ENCODE results near the gene THSD4.

Gene THSD4

GRCh38 chr15:71627188-71627587, 511.9 kb downstream of the THSD4 start:
- Histone ChIP-seq H3K9ac (ENCODE audit: low read depth, low read length) (no peak overlapping the region), H3K4me3 (ENCODE audit: low read length) (no peak overlapping the region), H3K4me2 (ENCODE audit: low read length) (no peak overlapping the region), H3K36me3 (ENCODE audit: insufficient read depth, low read length) (no peaks in the 10 kb centered on the region), H3K27me3 (ENCODE audit: control insufficient read depth, insufficient read depth, low read length) (no peaks in the 10 kb centered on the region), H3K4me1 (ENCODE audit: control insufficient read depth, insufficient read depth, low read length) (no peaks in the 10 kb centered on the region), H3K9me3 (replicated peaks; ENCODE audit: low read length) (no peaks in the 10 kb centered on the region)

GRCh38 chr15:71627604-71628003, 512.3 kb downstream of the THSD4 start:
- Histone ChIP-seq H3K4me1 (ENCODE audit: control insufficient read depth, insufficient read depth, low read length) (no peaks in the 10 kb centered on the region), H3K27me3 (ENCODE audit: control insufficient read depth, insufficient read depth, low read length) (no peaks in the 10 kb centered on the region), H3K9ac (ENCODE audit: low read depth, low read length) (no peak overlapping the region), H3K4me2 (ENCODE audit: low read length) (no peak overlapping the region), H3K9me3 (replicated peaks; ENCODE audit: low read length) (no peaks in the 10 kb centered on the region), H3K4me3 (ENCODE audit: low read length) (no peak overlapping the region), H3K36me3 (ENCODE audit: insufficient read depth, low read length) (no peaks in the 10 kb centered on the region)

GRCh38 chr15:71628988-71629770, 513.9 kb downstream of the THSD4 start:
- Histone ChIP-seq H3K27me3 (ENCODE audit: control insufficient read depth, insufficient read depth, low read length) (no peaks in the 10 kb centered on the region), H3K4me3 (ENCODE audit: low read length) (no peak overlapping the region), H3K4me2 (ENCODE audit: low read length) (no peak overlapping the region), H3K4me1 (ENCODE audit: control insufficient read depth, insufficient read depth, low read length) (no peaks in the 10 kb centered on the region), H3K9me3 (replicated peaks; ENCODE audit: low read length) (no peaks in the 10 kb centered on the region), H3K36me3 (ENCODE audit: insufficient read depth, low read length) (no peaks in the 10 kb centered on the region), H3K9ac (ENCODE audit: low read depth, low read length) (no peak overlapping the region)

- no peak overlapping the region for H3K9ac ChIP-seq (ENCODE audit: low read depth, low read length)
- no peaks in the 10 kb centered on the region for H3K4me1 ChIP-seq (ENCODE audit: control insufficient read depth, insufficient read depth, low read length)
- H3K36me3 ChIP-seq (ENCODE audit: insufficient read depth, low read length) = no peaks in the 10 kb centered on the region
- no peaks in the 10 kb centered on the region for H3K27me3 ChIP-seq (ENCODE audit: control insufficient read depth, insufficient read depth, low read length)
- no peak overlapping the region for H3K4me3 ChIP-seq (ENCODE audit: low read length)
- H3K9me3 ChIP-seq (replicated peaks; ENCODE audit: low read length) = no peaks in the 10 kb centered on the region
- no peak overlapping the region for H3K4me2 ChIP-seq (ENCODE audit: low read length)
Observed at GRCh38 chr15:71629781-71630474, 514.7 kb downstream of the THSD4 start.

- Histone ChIP-seq H3K9me3 (replicated peaks; ENCODE audit: low read length) (no peaks in the 10 kb centered on the region), H3K9ac (ENCODE audit: low read depth, low read length) (no peak overlapping the region), H3K4me1 (ENCODE audit: control insufficient read depth, insufficient read depth, low read length) (no peaks in the 10 kb centered on the region), H3K4me3 (ENCODE audit: low read length) (no peak overlapping the region), H3K36me3 (ENCODE audit: insufficient read depth, low read length) (no peaks in the 10 kb centered on the region), H3K4me2 (ENCODE audit: low read length) (no peak overlapping the region), H3K27me3 (ENCODE audit: control insufficient read depth, insufficient read depth, low read length) (no peaks in the 10 kb centered on the region)
Observed at GRCh38 chr15:71630475-71630809, 515.2 kb downstream of the THSD4 start.

GRCh38 chr15:71632576-71633195, 517.4 kb downstream of the THSD4 start:
- Histone ChIP-seq H3K9ac (ENCODE audit: low read depth, low read length) (no peak overlapping the region), H3K27me3 (ENCODE audit: control insufficient read depth, insufficient read depth, low read length) (no peaks in the 10 kb centered on the region), H3K4me3 (ENCODE audit: low read length) (no peak overlapping the region), H3K4me1 (ENCODE audit: control insufficient read depth, insufficient read depth, low read length) (no peaks in the 10 kb centered on the region), H3K36me3 (ENCODE audit: insufficient read depth, low read length) (no peaks in the 10 kb centered on the region), H3K9me3 (replicated peaks; ENCODE audit: low read length) (no peaks in the 10 kb centered on the region), H3K4me2 (ENCODE audit: low read length) (no peak overlapping the region)

- Histone ChIP-seq H3K4me2 (ENCODE audit: low read length) (no peak overlapping the region), H3K4me1 (ENCODE audit: control insufficient read depth, insufficient read depth, low read length) (peaks cover 5% of the 10 kb centered on the region), H3K9me3 (replicated peaks; ENCODE audit: low read length) (no peaks in the 10 kb centered on the region), H3K4me3 (ENCODE audit: low read length) (no peak overlapping the region), H3K27me3 (ENCODE audit: control insufficient read depth, insufficient read depth, low read length) (no peaks in the 10 kb centered on the region), H3K36me3 (ENCODE audit: insufficient read depth, low read length) (no peaks in the 10 kb centered on the region), H3K9ac (ENCODE audit: low read depth, low read length) (no peak overlapping the region)
Observed at GRCh38 chr15:71634820-71635560, 519.7 kb downstream of the THSD4 start.

- Histone ChIP-seq H3K9ac (ENCODE audit: low read depth, low read length) (no peak overlapping the region), H3K4me2 (ENCODE audit: low read length) (no peak overlapping the region), H3K4me1 (ENCODE audit: control insufficient read depth, insufficient read depth, low read length) (peaks cover 5% of the 10 kb centered on the region), H3K4me3 (ENCODE audit: low read length) (no peak overlapping the region), H3K36me3 (ENCODE audit: insufficient read depth, low read length) (no peaks in the 10 kb centered on the region), H3K27me3 (ENCODE audit: control insufficient read depth, insufficient read depth, low read length) (no peaks in the 10 kb centered on the region), H3K9me3 (replicated peaks; ENCODE audit: low read length) (no peaks in the 10 kb centered on the region)
Observed at GRCh38 chr15:71635735-71636134, 520.5 kb downstream of the THSD4 start.

- H3K36me3 ChIP-seq (ENCODE audit: insufficient read depth, low read length) = no peaks in the 10 kb centered on the region
- no peak overlapping the region for H3K4me3 ChIP-seq (ENCODE audit: low read length)
- H3K9ac ChIP-seq (ENCODE audit: low read depth, low read length) = no peak overlapping the region
- no peak overlapping the region for H3K4me2 ChIP-seq (ENCODE audit: low read length)
- no peaks in the 10 kb centered on the region for H3K9me3 ChIP-seq (replicated peaks; ENCODE audit: low read length)
- H3K4me1 ChIP-seq (ENCODE audit: control insufficient read depth, insufficient read depth, low read length) = peaks cover 5% of the 10 kb centered on the region
- H3K27me3 ChIP-seq (ENCODE audit: control insufficient read depth, insufficient read depth, low read length) = no peaks in the 10 kb centered on the region
Observed at GRCh38 chr15:71638876-71639275, 523.6 kb downstream of the THSD4 start.

- Histone ChIP-seq H3K9me3 (replicated peaks; ENCODE audit: low read length) (no peaks in the 10 kb centered on the region), H3K9ac (ENCODE audit: low read depth, low read length) (no peak overlapping the region), H3K36me3 (ENCODE audit: insufficient read depth, low read length) (no peaks in the 10 kb centered on the region), H3K4me3 (ENCODE audit: low read length) (no peak overlapping the region), H3K4me2 (ENCODE audit: low read length) (no peak overlapping the region), H3K27me3 (ENCODE audit: control insufficient read depth, insufficient read depth, low read length) (no peaks in the 10 kb centered on the region), H3K4me1 (ENCODE audit: control insufficient read depth, insufficient read depth, low read length) (peaks cover 5% of the 10 kb centered on the region)
Observed at GRCh38 chr15:71639471-71639870, 524.2 kb downstream of the THSD4 start.

- peaks cover 5% of the 10 kb centered on the region for H3K4me1 ChIP-seq (ENCODE audit: control insufficient read depth, insufficient read depth, low read length)
- H3K4me2 ChIP-seq (ENCODE audit: low read length) = no peak overlapping the region
- H3K27me3 ChIP-seq (ENCODE audit: control insufficient read depth, insufficient read depth, low read length) = no peaks in the 10 kb centered on the region
- no peak overlapping the region for H3K4me3 ChIP-seq (ENCODE audit: low read length)
- no peaks in the 10 kb centered on the region for H3K9me3 ChIP-seq (replicated peaks; ENCODE audit: low read length)
- no peaks in the 10 kb centered on the region for H3K36me3 ChIP-seq (ENCODE audit: insufficient read depth, low read length)
- H3K9ac ChIP-seq (ENCODE audit: low read depth, low read length) = no peak overlapping the region
Observed at GRCh38 chr15:71643918-71644317, 528.6 kb downstream of the THSD4 start.

Measured in skeletal muscle satellite cell (primary cell).